Body of pancreas (tissue), 4 donors: ENCODE results near the gene PATJ.

Experiments
- CTCF ChIP-seq, 7 experiments: fragments of 450-650 bp in 4 of 7; fragments of 200-600 bp in 3 of 7; sonication (generic) in 3 of 7; IDR thresholded peaks; one replicate each; pipeline ENCODE4 v1.5.1; 2016 to 2019; ENCODE audit warnings: antibody characterized with exemption in 7 of 7
- POLR2A ChIP-seq, 3 donors: fragments of 450-650 bp; IDR thresholded peaks; one replicate each; pipeline ENCODE4 v1.6.1; 2016; ENCODE audit warnings: antibody characterized with exemption in 3 of 3, mild to moderate bottlenecking in 2 of 3

GRCh38 chr1:62221171-62221570 lies 478.9 kb downstream of the PATJ start:
- TF ChIP-seq POLR2A (IDR thresholded peaks at IDR 0.05) (no peak), CTCF (IDR thresholded peaks at IDR 0.05) (no peak)
